GM18517 (cell line): ENCODE results near the gene SLC5A2.
A peak's percentile ranks its signal among the peaks of the same experiment; 100 is the strongest.
"Not testable (repeated sequence)": the region's sequence is repeated elsewhere in the genome, so short reads cannot be mapped to it uniquely, and the experiment has no call there.

Experiments
- ATAC-seq: cut with Tn5 transposase; IDR thresholded peaks from one replicate; pipeline ENCODE4 v1.9.1; 2021; ENCODE audit warnings: mild to moderate bottlenecking, moderate library complexity; ENCODE audit not compliant: unreplicated experiment

The SLC5A2 gene

GRCh38 chr16:31474773-31475738 is 7.9 kb upstream of the SLC5A2 start:
- no peak for ATAC-seq

GRCh38 chr16:31475946-31476302 is 7.0 kb upstream of the SLC5A2 start:
- ATAC-seq = no peak

- no peak for ATAC-seq
These were observed 6.4 kb upstream of the SLC5A2 start for GRCh38 chr16:31476303-31477219.

- ATAC-seq = no peak
These were observed 5.4 kb upstream of the SLC5A2 start for GRCh38 chr16:31477220-31478216.

- ATAC-seq = no peak
These were observed 4.0 kb upstream of the SLC5A2 start for GRCh38 chr16:31478956-31479355.

- ATAC-seq = no peak
These were observed 3.2 kb upstream of the SLC5A2 start for GRCh38 chr16:31479751-31480150.

- ATAC-seq = no peak
These were observed 1.9 kb upstream of the SLC5A2 start for GRCh38 chr16:31480851-31481536.

GRCh38 chr16:31484048-31484447 is 1.1 kb downstream of the SLC5A2 start:
- ATAC-seq = not testable (repeated sequence)

- ATAC-seq = no peak
These were observed 1.7 kb downstream of the SLC5A2 start for GRCh38 chr16:31484491-31485171.

- no peak for ATAC-seq
These were observed 2.6 kb downstream of the SLC5A2 start for GRCh38 chr16:31485571-31485970.

- ATAC-seq = no peak
These were observed 3.1 kb downstream of the SLC5A2 start for GRCh38 chr16:31486045-31486444.

GRCh38 chr16:31487071-31487719 is 4.3 kb downstream of the SLC5A2 start:
- no peak for ATAC-seq

- peak; percentile 79 for ATAC-seq
These were observed 5.0 kb downstream of the SLC5A2 start for GRCh38 chr16:31487720-31488467.

- no peak for ATAC-seq
These were observed 5.8 kb downstream of the SLC5A2 start for GRCh38 chr16:31488468-31489297.

- no peak for ATAC-seq
These were observed 6.3 kb downstream of the SLC5A2 start for GRCh38 chr16:31489298-31489564.

GRCh38 chr16:31489616-31490584 is 7.0 kb downstream of the SLC5A2 start:
- no peak for ATAC-seq
